Testis (tissue), 3 donors: ENCODE results near the gene EPHA7. TPM values are rescaled to one million over a fixed set of nuclear protein-coding genes. Genes with fewer than 3 reads are reported as not detected.

Experiments
- DNase-seq: peaks from one replicate; pipeline ENCODE4 v3.0.0-alpha.2; 2019
- H3K27ac ChIP-seq, 2 donors: fragments of 200-600 bp; sonication (generic); one replicate each; pipeline ENCODE4 v1.5.1; 2019
- H3K27me3 ChIP-seq: fragments of 200-600 bp; sonication (generic); one replicate; pipeline ENCODE4 v1.5.1; 2019
- H3K36me3 ChIP-seq: fragments of 200-600 bp; sonication (generic); one replicate; pipeline ENCODE4 v1.5.1; 2017; ENCODE audit warnings: low read depth; ENCODE audit errors: missing control alignments
- H3K4me1 ChIP-seq: fragments of 200-600 bp; sonication (generic); one replicate; pipeline ENCODE4 v1.5.1; 2019
- H3K4me3 ChIP-seq, 2 donors: fragments of 200-600 bp; sonication (generic); one replicate each; pipeline ENCODE4 v1.5.1; 2017 to 2019
- H3K9me3 ChIP-seq: fragments of 200-600 bp; sonication (generic); one replicate; pipeline ENCODE4 v1.5.1; 2017
- POLR2A ChIP-seq: fragments of 450-650 bp; IDR thresholded peaks from one replicate; pipeline ENCODE4 v1.6.1; 2017; ENCODE audit warnings: antibody characterized with exemption, mild to moderate bottlenecking, moderate library complexity
- WGBS, 2 donors: methylation state at CpG; one replicate each; pipeline ENCODE4 v1.1.5; 2018; 5-methylcytosine and 5-hydroxymethylcytosine counted together
- intact Hi-C: fragments of 100-400 bp; cut with DNase I; formaldehyde crosslinking; loops from one replicate; pipeline ENCODE4 v1.15.1; 2023; ENCODE audit warnings: low total_unique reads
- polyA plus RNA-seq: library from polyadenylated mRNA; stranded (reverse); fragments of 350-450 nt; fragmentation: Illumina TruSeq; extraction: RNeasy Lipid Tissue Mini Kit (QIAGEN cat#74804); gene quantifications from one replicate; pipeline ENCODE4 v1.2.3, GENCODE V29; 2014; ENCODE audit warnings: low read depth, low replicate concordance; ENCODE audit not compliant: insufficient read depth
- total RNA-seq, 2 donors: library from RNA; depleted of rRNA; stranded (reverse); fragments of >200 nt; gene quantifications; one replicate each; pipeline ENCODE4 v1.2.3, GENCODE V29; 2016
- TF ChIP-seq, protein P1 (sequence below), 3 experiments: fragments of 450-650 bp in 2 of 3; fragments of 200-600 bp in 1 of 3; sonication (generic) in 1 of 3; IDR thresholded peaks; one replicate each; pipeline ENCODE4 v1.5.1; 2016 to 2019; ENCODE audit warnings: antibody characterized with exemption in 3 of 3, mild to moderate bottlenecking in 2 of 3, moderate library complexity in 1 of 3

The EPHA7 gene
- total and polyA plus RNA-seq, 3 donors from 2014 or later: 3.4 to 7.2 (median 4.8) TPM

DNA sequence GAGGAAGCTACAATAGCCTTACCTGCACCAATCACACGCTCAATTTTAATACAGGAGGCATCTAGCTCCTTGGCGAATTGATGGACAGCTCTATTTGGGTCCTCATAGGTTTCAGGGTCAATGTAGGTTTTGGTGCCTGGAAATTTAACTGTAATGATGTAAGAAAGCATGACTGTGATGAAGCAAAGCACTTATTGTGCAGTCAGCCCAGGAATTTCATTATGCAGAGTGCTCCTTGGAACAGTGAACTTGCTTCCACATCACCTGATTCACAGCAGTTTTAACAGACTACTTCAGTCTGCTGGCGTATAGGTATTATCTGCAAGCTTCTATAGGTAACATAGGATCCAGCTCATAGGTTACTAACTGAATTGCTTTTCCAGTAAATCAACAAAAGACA is 160.0 kb downstream of the EPHA7 start:
- 88 to 99% methylated on average over 3 of the region's 3 CpGs for WGBS, 2 donors
- Histone ChIP-seq H3K4me3 (no peak overlapping the region), H3K27me3 (no peaks in the 10 kb centered on the region), H3K9me3 (no peaks in the 10 kb centered on the region), H3K36me3 (no peaks in the 10 kb centered on the region), H3K4me1 (no peaks in the 10 kb centered on the region), H3K27ac (no peak overlapping the region)
- no peak for DNase-seq
- TF ChIP-seq, protein P1, sequence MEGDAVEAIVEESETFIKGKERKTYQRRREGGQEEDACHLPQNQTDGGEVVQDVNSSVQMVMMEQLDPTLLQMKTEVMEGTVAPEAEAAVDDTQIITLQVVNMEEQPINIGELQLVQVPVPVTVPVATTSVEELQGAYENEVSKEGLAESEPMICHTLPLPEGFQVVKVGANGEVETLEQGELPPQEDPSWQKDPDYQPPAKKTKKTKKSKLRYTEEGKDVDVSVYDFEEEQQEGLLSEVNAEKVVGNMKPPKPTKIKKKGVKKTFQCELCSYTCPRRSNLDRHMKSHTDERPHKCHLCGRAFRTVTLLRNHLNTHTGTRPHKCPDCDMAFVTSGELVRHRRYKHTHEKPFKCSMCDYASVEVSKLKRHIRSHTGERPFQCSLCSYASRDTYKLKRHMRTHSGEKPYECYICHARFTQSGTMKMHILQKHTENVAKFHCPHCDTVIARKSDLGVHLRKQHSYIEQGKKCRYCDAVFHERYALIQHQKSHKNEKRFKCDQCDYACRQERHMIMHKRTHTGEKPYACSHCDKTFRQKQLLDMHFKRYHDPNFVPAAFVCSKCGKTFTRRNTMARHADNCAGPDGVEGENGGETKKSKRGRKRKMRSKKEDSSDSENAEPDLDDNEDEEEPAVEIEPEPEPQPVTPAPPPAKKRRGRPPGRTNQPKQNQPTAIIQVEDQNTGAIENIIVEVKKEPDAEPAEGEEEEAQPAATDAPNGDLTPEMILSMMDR (IDR thresholded peaks at IDR 0.05): no peak
- no peak for TF ChIP-seq POLR2A
- intact Hi-C loops: no loop called here

DNA sequence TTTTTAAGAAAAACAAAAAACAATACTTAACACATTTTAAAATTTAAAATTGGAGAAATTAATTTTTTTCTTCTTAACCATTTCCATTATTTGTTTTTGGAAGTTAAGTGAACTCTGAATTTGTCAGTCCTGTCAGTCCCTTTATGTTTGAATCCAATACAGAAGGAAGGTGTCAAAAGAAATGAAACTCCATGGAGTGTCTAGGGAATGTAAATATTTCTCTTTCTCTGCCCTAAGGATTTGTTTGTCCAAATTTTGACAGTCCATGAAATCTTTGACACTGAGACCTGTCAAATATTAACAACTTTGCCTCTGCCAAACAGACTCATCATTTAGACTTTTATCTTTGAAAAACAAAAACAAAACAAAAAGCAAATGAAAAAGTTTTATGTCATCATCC is 166.4 kb downstream of the EPHA7 start:
- no peaks in the 10 kb centered on the region for H3K36me3 ChIP-seq
- no peaks in the 10 kb centered on the region for H3K9me3 ChIP-seq
- intact Hi-C loops: no loop called here
- H3K27ac ChIP-seq: no peak overlapping the region
- no peak for DNase-seq
- no peak overlapping the region for H3K4me3 ChIP-seq
- TF ChIP-seq POLR2A: no peak
- TF ChIP-seq, protein P1 (IDR thresholded peaks at IDR 0.05): no peak
- no peaks in the 10 kb centered on the region for H3K4me1 ChIP-seq
- H3K27me3 ChIP-seq: no peaks in the 10 kb centered on the region

DNA sequence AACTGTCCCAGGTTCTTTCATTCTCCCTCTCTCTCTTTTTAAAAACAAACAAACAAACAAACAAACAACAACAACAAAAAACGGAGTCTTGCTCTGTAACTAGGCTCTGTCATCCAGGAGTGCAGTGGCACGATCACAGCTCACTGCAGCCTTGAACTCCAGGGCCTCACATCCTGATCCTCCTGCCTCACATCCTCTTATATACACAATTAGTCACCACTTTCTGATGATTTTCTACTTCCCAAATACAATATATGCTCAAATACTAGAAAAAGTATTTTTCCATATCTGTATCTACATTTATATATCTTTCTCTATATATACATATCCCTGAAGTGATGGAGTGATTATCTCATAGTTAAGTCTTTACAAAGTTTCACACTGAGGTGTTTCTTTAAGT is 170.7 kb downstream of the EPHA7 start:
- TF ChIP-seq, protein P1 (IDR thresholded peaks at IDR 0.05): no peak
- TF ChIP-seq POLR2A: no peak
- no peak for DNase-seq
- Histone ChIP-seq H3K27me3 (no peaks in the 10 kb centered on the region), H3K4me3 (no peak overlapping the region), H3K9me3 (no peaks in the 10 kb centered on the region), H3K4me1 (no peaks in the 10 kb centered on the region), H3K36me3 (no peaks in the 10 kb centered on the region), H3K27ac (no peak overlapping the region)
- intact Hi-C loops: no loop called here
- WGBS, 2 donors: 46 to 48% methylated on average over 2 of the region's 2 CpGs

DNA sequence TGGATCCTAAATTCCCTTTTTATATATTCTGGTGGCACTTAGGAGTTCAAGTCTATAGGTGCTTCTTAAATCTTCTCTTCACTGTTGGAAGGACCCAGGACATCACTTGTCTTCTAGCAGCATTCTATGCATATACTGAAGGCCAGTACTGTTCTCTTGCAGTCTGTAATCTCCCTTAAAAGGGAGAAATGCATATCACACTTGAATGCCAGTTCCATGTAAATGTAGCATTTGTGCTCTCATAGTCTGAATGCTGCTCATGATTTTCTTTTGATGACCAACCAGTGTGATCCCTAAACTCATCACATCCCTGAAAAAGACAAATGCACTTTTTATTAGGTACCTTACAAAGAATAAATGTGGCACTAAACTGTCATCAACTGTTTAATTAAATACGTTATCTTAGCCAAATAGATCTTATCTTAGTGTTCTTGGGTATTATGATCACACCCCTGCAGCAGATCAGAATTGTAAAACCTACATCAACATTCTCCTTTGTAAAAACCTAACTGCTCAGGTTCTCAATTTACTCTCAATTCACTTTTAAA is 176.1 kb downstream of the EPHA7 start:
- 70 to 79% methylated on average over 1 of the region's 1 CpG for WGBS, 2 donors
- no peak for DNase-seq

DNA sequence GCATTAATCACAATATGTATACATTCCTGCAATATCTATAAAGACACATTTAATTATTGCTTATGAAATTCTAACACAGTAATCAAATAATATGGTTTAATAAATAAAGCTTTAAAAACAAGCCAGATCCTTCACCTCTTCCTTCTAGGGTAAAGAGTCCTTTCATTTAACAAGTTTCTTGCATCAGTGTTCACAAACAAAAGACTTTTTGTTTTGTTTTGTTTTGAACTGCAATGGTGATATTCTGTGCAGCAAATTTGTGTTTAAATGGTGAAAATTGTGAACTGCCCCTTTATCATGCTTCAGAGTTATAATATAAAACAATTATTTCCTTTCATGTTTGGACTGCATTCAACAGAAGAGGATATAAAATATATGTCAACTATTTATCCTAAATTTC is 177.3 kb downstream of the EPHA7 start:
- intact Hi-C loops: no loop called here
- Histone ChIP-seq H3K4me3 (no peak overlapping the region), H3K9me3 (no peaks in the 10 kb centered on the region), H3K36me3 (no peaks in the 10 kb centered on the region), H3K27ac (no peak overlapping the region), H3K27me3 (no peaks in the 10 kb centered on the region), H3K4me1 (no peaks in the 10 kb centered on the region)
- DNase-seq: no peak
- TF ChIP-seq, protein P1 (IDR thresholded peaks at IDR 0.05): no peak
- TF ChIP-seq POLR2A: no peak

More for the DNA sequence above, 176.1 kb downstream of the EPHA7 start:
- no peak overlapping the region for H3K4me3 ChIP-seq
- H3K9me3 ChIP-seq: no peaks in the 10 kb centered on the region
- TF ChIP-seq, protein P1 (IDR thresholded peaks at IDR 0.05): no peak
- no peak for TF ChIP-seq POLR2A
- no peak overlapping the region for H3K27ac ChIP-seq
- H3K36me3 ChIP-seq: no peaks in the 10 kb centered on the region
- H3K27me3 ChIP-seq: no peaks in the 10 kb centered on the region
- intact Hi-C loops: no loop called here
- no peaks in the 10 kb centered on the region for H3K4me1 ChIP-seq
